ENCODE measurements around the gene RANBP17.
"Not testable (repeated sequence)": the region's sequence is repeated elsewhere in the genome, so short reads cannot be mapped to it uniquely, and the experiment has no call there.

RANBP17 gene

GRCh38 chr5:171258737-171259415 is 397.1 kb downstream of the RANBP17 start:
- no peak for DNase-seq

- no peak for DNase-seq
Observed at GRCh38 chr5:171261361-171261760, 399.5 kb downstream of the RANBP17 start.

GRCh38 chr5:171261904-171262303 is 400.1 kb downstream of the RANBP17 start:
- DNase-seq: no peak

- DNase-seq: no peak
Observed at GRCh38 chr5:171263181-171263580, 401.4 kb downstream of the RANBP17 start.

GRCh38 chr5:171264843-171265242 is 403.0 kb downstream of the RANBP17 start:
- no peak for DNase-seq

- no peak for DNase-seq
Observed at GRCh38 chr5:171268700-171269620, 407.1 kb downstream of the RANBP17 start.

GRCh38 chr5:171269717-171270116 is 407.9 kb downstream of the RANBP17 start:
- no peak for DNase-seq

GRCh38 chr5:171270136-171270535 is 408.3 kb downstream of the RANBP17 start:
- no peak for DNase-seq

- DNase-seq: no peak
Observed at GRCh38 chr5:171271798-171272197, 410.0 kb downstream of the RANBP17 start.

- no peak for DNase-seq
Observed at GRCh38 chr5:171272996-171273970, 411.5 kb downstream of the RANBP17 start.

- DNase-seq: no peak
Observed at GRCh38 chr5:171275841-171276544, 414.2 kb downstream of the RANBP17 start.

GRCh38 chr5:171283753-171284152 is 421.9 kb downstream of the RANBP17 start:
- no peak for DNase-seq

GRCh38 chr5:171285465-171285864 is 423.6 kb downstream of the RANBP17 start:
- no peak for DNase-seq

- no peak for DNase-seq
Observed at GRCh38 chr5:171288066-171288465, 426.2 kb downstream of the RANBP17 start.

- DNase-seq: no peak
Observed at GRCh38 chr5:171291371-171291770, 429.6 kb downstream of the RANBP17 start.

- DNase-seq: no peak
Observed at GRCh38 chr5:171295299-171295698, 433.5 kb downstream of the RANBP17 start.

- DNase-seq: no peak
Observed at GRCh38 chr5:171295801-171296200, 434.0 kb downstream of the RANBP17 start.

- DNase-seq: not testable (repeated sequence)
Observed at GRCh38 chr5:171297941-171298340, 436.1 kb downstream of the RANBP17 start.

GRCh38 chr5:171299228-171299627 is 437.4 kb downstream of the RANBP17 start:
- DNase-seq: no peak

- no peak for DNase-seq
Observed at GRCh38 chr5:171299851-171300250, 438.0 kb downstream of the RANBP17 start.

- DNase-seq: no peak
Observed at GRCh38 chr5:171300358-171300757, 438.5 kb downstream of the RANBP17 start.

- no peak for DNase-seq
Observed at GRCh38 chr5:171306166-171306565, 444.3 kb downstream of the RANBP17 start.

All from GDM1 (cell line).